DND-41 (cell line): ENCODE results near the gene PAFAH2.

Experiments used
- EZH2 ChIP-seq: IDR thresholded peaks from 3 replicates; pipeline ENCODE4 v1.6.1; 2012; ENCODE audit warnings: borderline replicate concordance, low read depth, mild to moderate bottlenecking, moderate library complexity, low read length, inconsistent platforms; ENCODE audit not compliant: severe bottlenecking
- TF ChIP-seq, protein P1 (sequence below): IDR thresholded peaks from 2 replicates; pipeline ENCODE4 v1.5.1; 2012; ENCODE audit warnings: borderline replicate concordance, low read length, moderate library complexity, mild to moderate bottlenecking; ENCODE audit not compliant: poor library complexity, severe bottlenecking; ENCODE audit errors: extremely low read depth

DNA sequence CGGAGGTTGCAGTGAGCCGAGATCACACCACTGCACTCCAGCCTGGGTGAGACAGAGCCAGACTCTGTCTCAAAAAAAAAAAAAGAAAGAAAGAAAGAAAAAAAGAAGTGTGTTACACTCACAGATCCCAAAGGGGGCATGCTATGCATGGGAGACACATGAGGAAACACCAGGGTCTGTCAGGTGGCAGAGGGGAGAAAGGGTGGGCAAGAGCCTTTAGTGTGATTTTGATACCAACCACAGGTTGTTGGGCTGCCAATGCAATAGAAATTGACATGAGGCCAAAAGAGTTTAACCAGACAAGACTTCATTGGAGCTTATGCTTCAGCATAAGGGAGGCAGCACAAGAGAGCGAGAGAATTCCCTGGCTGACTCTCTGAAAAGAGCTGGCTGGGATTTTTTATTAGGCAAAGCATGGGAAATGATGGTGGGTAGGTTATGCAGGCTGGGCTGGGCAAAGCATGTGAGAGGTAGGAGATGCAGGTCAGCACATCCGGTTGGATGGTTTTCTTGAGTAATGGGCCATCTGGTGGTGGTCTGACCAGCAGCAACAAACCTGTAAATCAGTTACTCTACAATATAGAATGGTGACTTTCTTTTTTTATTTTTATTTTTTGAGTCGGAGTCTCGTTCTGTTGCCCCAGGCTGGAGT lies 12.1 kb upstream of the PAFAH2 start:
- TF ChIP-seq, protein P1, sequence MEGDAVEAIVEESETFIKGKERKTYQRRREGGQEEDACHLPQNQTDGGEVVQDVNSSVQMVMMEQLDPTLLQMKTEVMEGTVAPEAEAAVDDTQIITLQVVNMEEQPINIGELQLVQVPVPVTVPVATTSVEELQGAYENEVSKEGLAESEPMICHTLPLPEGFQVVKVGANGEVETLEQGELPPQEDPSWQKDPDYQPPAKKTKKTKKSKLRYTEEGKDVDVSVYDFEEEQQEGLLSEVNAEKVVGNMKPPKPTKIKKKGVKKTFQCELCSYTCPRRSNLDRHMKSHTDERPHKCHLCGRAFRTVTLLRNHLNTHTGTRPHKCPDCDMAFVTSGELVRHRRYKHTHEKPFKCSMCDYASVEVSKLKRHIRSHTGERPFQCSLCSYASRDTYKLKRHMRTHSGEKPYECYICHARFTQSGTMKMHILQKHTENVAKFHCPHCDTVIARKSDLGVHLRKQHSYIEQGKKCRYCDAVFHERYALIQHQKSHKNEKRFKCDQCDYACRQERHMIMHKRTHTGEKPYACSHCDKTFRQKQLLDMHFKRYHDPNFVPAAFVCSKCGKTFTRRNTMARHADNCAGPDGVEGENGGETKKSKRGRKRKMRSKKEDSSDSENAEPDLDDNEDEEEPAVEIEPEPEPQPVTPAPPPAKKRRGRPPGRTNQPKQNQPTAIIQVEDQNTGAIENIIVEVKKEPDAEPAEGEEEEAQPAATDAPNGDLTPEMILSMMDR: peak; percentile 41
- TF ChIP-seq EZH2: no peak
